ENCODE data around the gene ERC1.

GRCh38 chr12:1161197-1161596 lies 170.2 kb downstream of the ERC1 start:
- TF ChIP-seq, protein P1, sequence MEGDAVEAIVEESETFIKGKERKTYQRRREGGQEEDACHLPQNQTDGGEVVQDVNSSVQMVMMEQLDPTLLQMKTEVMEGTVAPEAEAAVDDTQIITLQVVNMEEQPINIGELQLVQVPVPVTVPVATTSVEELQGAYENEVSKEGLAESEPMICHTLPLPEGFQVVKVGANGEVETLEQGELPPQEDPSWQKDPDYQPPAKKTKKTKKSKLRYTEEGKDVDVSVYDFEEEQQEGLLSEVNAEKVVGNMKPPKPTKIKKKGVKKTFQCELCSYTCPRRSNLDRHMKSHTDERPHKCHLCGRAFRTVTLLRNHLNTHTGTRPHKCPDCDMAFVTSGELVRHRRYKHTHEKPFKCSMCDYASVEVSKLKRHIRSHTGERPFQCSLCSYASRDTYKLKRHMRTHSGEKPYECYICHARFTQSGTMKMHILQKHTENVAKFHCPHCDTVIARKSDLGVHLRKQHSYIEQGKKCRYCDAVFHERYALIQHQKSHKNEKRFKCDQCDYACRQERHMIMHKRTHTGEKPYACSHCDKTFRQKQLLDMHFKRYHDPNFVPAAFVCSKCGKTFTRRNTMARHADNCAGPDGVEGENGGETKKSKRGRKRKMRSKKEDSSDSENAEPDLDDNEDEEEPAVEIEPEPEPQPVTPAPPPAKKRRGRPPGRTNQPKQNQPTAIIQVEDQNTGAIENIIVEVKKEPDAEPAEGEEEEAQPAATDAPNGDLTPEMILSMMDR (IDR thresholded peaks at IDR 0.05), result no peak
- TF ChIP-seq POLR2AphosphoS5 (IDR thresholded peaks at IDR 0.05), result no peak
